Measurements from ENCODE around the gene BMP10.

Gene BMP10

DNA sequence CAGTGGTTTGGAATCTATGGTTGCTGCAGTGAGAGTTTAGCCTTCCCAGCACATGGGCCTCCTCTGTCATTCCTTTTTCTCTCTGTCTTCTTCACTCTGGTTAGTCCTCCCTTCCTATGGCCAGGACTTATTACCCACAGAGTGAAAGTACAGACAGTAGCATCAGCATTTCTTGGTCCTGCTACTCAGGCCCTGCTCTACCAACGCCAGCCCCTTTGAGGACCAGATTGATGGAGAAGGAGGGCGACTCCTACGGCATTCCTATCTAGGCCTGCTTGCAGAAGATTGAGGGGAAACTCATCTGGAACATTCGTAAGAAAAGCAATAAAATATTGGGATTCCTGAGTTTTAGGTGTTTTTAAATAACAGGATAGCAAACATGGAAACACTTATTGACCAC, 43.5 kb downstream of the BMP10 start:
- no peaks in the 10 kb centered on the region for H3K79me2 ChIP-seq (ENCODE audit: control insufficient read depth, low read length)
- H3F3A ChIP-seq (ENCODE audit: control insufficient read depth, insufficient read depth) = peaks cover 28% of the 10 kb centered on the region
- H3K9me3 ChIP-seq (ENCODE audit: control insufficient read depth, insufficient read depth, low read length) = no peaks in the 10 kb centered on the region
- peak overlapping the region; percentile 80; the same call in 1 of the 2 replicates for H3K27ac ChIP-seq (ENCODE audit: low read depth, low read length)
- no peaks in the 10 kb centered on the region for H3K9me2 ChIP-seq (replicated peaks; ENCODE audit: control insufficient read depth, low read length)
- TF ChIP-seq, protein P1, sequence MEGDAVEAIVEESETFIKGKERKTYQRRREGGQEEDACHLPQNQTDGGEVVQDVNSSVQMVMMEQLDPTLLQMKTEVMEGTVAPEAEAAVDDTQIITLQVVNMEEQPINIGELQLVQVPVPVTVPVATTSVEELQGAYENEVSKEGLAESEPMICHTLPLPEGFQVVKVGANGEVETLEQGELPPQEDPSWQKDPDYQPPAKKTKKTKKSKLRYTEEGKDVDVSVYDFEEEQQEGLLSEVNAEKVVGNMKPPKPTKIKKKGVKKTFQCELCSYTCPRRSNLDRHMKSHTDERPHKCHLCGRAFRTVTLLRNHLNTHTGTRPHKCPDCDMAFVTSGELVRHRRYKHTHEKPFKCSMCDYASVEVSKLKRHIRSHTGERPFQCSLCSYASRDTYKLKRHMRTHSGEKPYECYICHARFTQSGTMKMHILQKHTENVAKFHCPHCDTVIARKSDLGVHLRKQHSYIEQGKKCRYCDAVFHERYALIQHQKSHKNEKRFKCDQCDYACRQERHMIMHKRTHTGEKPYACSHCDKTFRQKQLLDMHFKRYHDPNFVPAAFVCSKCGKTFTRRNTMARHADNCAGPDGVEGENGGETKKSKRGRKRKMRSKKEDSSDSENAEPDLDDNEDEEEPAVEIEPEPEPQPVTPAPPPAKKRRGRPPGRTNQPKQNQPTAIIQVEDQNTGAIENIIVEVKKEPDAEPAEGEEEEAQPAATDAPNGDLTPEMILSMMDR (IDR thresholded peaks at IDR 0.05; ENCODE audit: low read depth, low read length, poor library complexity, severe bottlenecking) = no peak
- TF ChIP-seq EZH2phosphoT487 (IDR thresholded peaks at IDR 0.05; ENCODE audit: borderline replicate concordance, low read length) = no peak
- H3K27me3 ChIP-seq (ENCODE audit: control insufficient read depth, low read length) = no peaks in the 10 kb centered on the region
- peaks cover 48% of the 10 kb centered on the region for H3K4me1 ChIP-seq (ENCODE audit: control insufficient read depth, low read length)
- no peak overlapping the region for H3K4me3 ChIP-seq (ENCODE audit: low read length)
- no peak overlapping the region for H3K4me2 ChIP-seq (ENCODE audit: low read length)
- H4K20me1 ChIP-seq (ENCODE audit: control insufficient read depth, insufficient read depth, low read depth, low read length) = no peaks in the 10 kb centered on the region
- peaks cover 27% of the 10 kb centered on the region for H3K36me3 ChIP-seq (ENCODE audit: control insufficient read depth, low read length)

DNA sequence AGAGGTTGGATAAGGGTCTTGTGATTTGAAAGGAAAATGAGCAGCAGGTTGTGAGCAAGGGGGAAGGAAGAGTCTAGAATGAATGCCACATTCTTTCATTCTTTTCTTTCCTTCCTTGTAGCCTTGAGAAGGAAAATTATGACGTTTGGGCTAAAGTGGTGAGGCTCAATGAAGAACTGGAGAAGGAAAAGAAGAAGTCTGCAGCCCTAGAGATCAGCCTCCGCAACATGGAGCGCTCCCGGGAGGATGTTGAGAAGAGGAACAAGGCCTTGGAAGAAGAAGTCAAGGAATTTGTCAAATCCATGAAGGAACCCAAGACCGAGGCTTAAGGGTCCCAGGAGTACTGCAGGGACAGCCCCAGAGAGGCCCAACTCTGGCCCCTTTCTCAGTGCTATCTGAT, 45.3 kb downstream of the BMP10 start:
- no peak overlapping the region for H3K27ac ChIP-seq (ENCODE audit: low read depth, low read length)
- no peak overlapping the region for H3K4me3 ChIP-seq (ENCODE audit: low read length)
- H3K9me3 ChIP-seq (ENCODE audit: control insufficient read depth, insufficient read depth, low read length) = no peaks in the 10 kb centered on the region
- H3K4me2 ChIP-seq (ENCODE audit: low read length) = no peak overlapping the region
- H3F3A ChIP-seq (ENCODE audit: control insufficient read depth, insufficient read depth) = peaks cover 24% of the 10 kb centered on the region
- no peaks in the 10 kb centered on the region for H3K79me2 ChIP-seq (ENCODE audit: control insufficient read depth, low read length)
- H4K20me1 ChIP-seq (ENCODE audit: control insufficient read depth, insufficient read depth, low read depth, low read length) = no peaks in the 10 kb centered on the region
- H3K4me1 ChIP-seq (ENCODE audit: control insufficient read depth, low read length) = peaks cover 30% of the 10 kb centered on the region
- H3K9me2 ChIP-seq (replicated peaks; ENCODE audit: control insufficient read depth, low read length) = no peaks in the 10 kb centered on the region
- H3K36me3 ChIP-seq (ENCODE audit: control insufficient read depth, low read length) = peaks cover 44% of the 10 kb centered on the region
- H3K27me3 ChIP-seq (ENCODE audit: control insufficient read depth, low read length) = no peaks in the 10 kb centered on the region
- no peak for TF ChIP-seq EZH2phosphoT487 (IDR thresholded peaks at IDR 0.05; ENCODE audit: borderline replicate concordance, low read length)
- TF ChIP-seq, protein P1 (IDR thresholded peaks at IDR 0.05; ENCODE audit: low read depth, low read length, poor library complexity, severe bottlenecking) = no peak

DNA sequence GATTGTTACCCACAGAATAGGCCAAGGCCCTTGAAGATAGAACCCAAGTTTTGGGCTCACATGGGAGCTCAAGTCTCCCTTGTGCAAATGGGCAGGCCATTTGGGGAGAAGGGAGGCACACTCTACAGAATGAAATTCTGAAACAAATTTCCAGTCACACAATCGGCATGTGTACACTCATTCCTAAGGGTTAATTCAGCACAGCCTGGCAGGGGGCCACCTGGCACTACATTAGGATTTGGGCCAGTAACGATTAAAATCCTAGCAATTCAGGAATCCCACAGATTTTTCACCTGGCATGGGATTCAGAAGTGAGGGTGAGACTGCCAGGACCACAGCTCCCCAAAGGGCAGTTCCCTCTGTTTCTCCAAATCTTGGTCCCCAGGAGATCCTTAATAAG, 46.4 kb downstream of the BMP10 start:
- H3K27me3 ChIP-seq (ENCODE audit: control insufficient read depth, low read length) = no peaks in the 10 kb centered on the region
- no peaks in the 10 kb centered on the region for H3K79me2 ChIP-seq (ENCODE audit: control insufficient read depth, low read length)
- no peaks in the 10 kb centered on the region for H4K20me1 ChIP-seq (ENCODE audit: control insufficient read depth, insufficient read depth, low read depth, low read length)
- H3F3A ChIP-seq (ENCODE audit: control insufficient read depth, insufficient read depth) = peaks cover 15% of the 10 kb centered on the region
- TF ChIP-seq, protein P1 (IDR thresholded peaks at IDR 0.05; ENCODE audit: low read depth, low read length, poor library complexity, severe bottlenecking) = no peak
- no peak for TF ChIP-seq EZH2phosphoT487 (IDR thresholded peaks at IDR 0.05; ENCODE audit: borderline replicate concordance, low read length)
- H3K9me2 ChIP-seq (replicated peaks; ENCODE audit: control insufficient read depth, low read length) = no peaks in the 10 kb centered on the region
- H3K27ac ChIP-seq (ENCODE audit: low read depth, low read length) = no peak overlapping the region
- peaks cover 20% of the 10 kb centered on the region for H3K4me1 ChIP-seq (ENCODE audit: control insufficient read depth, low read length)
- no peaks in the 10 kb centered on the region for H3K9me3 ChIP-seq (ENCODE audit: control insufficient read depth, insufficient read depth, low read length)
- peaks cover 51% of the 10 kb centered on the region for H3K36me3 ChIP-seq (ENCODE audit: control insufficient read depth, low read length)
- H3K4me2 ChIP-seq (ENCODE audit: low read length) = no peak overlapping the region
- H3K4me3 ChIP-seq (ENCODE audit: low read length) = no peak overlapping the region

Measured in DOHH2 (cell line).